Neutrophil (primary cell): Measurements from ENCODE around the gene CNKSR2.

ENCODE experiments used
- H3K27ac ChIP-seq: fragments of 200-600 bp; sonication (generic); 2 replicates; pipeline ENCODE4 v1.5.1; 2016; ENCODE audit warnings: mild to moderate bottlenecking, moderate library complexity
- H3K27me3 ChIP-seq: fragments of 200-600 bp; sonication (generic); 2 replicates; pipeline ENCODE4 v1.6.0; 2016; ENCODE audit warnings: mild to moderate bottlenecking
- H3K36me3 ChIP-seq: fragments of 200-600 bp; sonication (generic); 2 replicates; pipeline ENCODE4 v1.5.1; 2017
- H3K4me1 ChIP-seq, 2 experiments: fragments of 200-600 bp in 1 of 2; sonication (generic) in 1 of 2; 1 replicate in 1 of 2; 2 replicates in 1 of 2; pipeline versions ENCODE4 v1.5.1 to v1.6.1; 2013 to 2016; ENCODE audit warnings: low read depth in 1 of 2, low read length in 1 of 2, mild to moderate bottlenecking in 1 of 2, moderate library complexity in 1 of 2; ENCODE audit not compliant: control insufficient read depth in 1 of 2, insufficient read depth in 1 of 2
- H3K4me3 ChIP-seq, 2 experiments: fragments of 200-600 bp in 1 of 2; sonication (generic) in 1 of 2; 1 replicate in 1 of 2; 2 replicates in 1 of 2; pipeline ENCODE4 v1.5.1; 2013 to 2016; ENCODE audit warnings: low read depth in 1 of 2, low read length in 1 of 2, mild to moderate bottlenecking in 1 of 2, moderate library complexity in 1 of 2
- H3K9me3 ChIP-seq: fragments of 200-600 bp; sonication (generic); 2 replicates; pipeline ENCODE4 v1.5.1; 2016
- CTCF ChIP-seq: fragments of 200-600 bp; sonication (generic); IDR thresholded peaks from 2 replicates; pipeline ENCODE4 v1.5.1; 2016; ENCODE audit warnings: antibody characterized with exemption

CNKSR2 gene

GRCh38 chrX:21661316-21661715, 287.1 kb downstream of the CNKSR2 start:
- no peak for TF ChIP-seq CTCF
- H3K4me3 ChIP-seq = no peak overlapping the region

GRCh38 chrX:21662761-21663160, 288.5 kb downstream of the CNKSR2 start:
- H3K27me3 ChIP-seq = peaks cover 36% of the 10 kb centered on the region
- no peak for TF ChIP-seq CTCF

More at GRCh38 chrX:21661316-21661715, 287.1 kb downstream of the CNKSR2 start:
- Histone ChIP-seq H3K4me1 (no peaks in the 10 kb centered on the region), H3K36me3 (no peaks in the 10 kb centered on the region), H3K9me3 (no peaks in the 10 kb centered on the region), H3K27ac (no peak overlapping the region), H3K27me3 (peaks cover 51% of the 10 kb centered on the region)

GRCh38 chrX:21666252-21666651, 292.0 kb downstream of the CNKSR2 start:
- no peak overlapping the region for H3K27ac ChIP-seq
- no peaks in the 10 kb centered on the region for H3K9me3 ChIP-seq
- no peaks in the 10 kb centered on the region for H3K36me3 ChIP-seq
- TF ChIP-seq CTCF = no peak
- no peak overlapping the region for H3K4me3 ChIP-seq
- peaks cover 1% of the 10 kb centered on the region for H3K27me3 ChIP-seq
- H3K4me1 ChIP-seq = no peaks in the 10 kb centered on the region

More at GRCh38 chrX:21662761-21663160, 288.5 kb downstream of the CNKSR2 start:
- no peaks in the 10 kb centered on the region for H3K9me3 ChIP-seq
- no peak overlapping the region for H3K27ac ChIP-seq
- no peaks in the 10 kb centered on the region for H3K36me3 ChIP-seq
- H3K4me1 ChIP-seq = no peaks in the 10 kb centered on the region
- H3K4me3 ChIP-seq = no peak overlapping the region

GRCh38 chrX:21666679-21667078, 292.5 kb downstream of the CNKSR2 start:
- H3K27ac ChIP-seq = no peak overlapping the region
- no peaks in the 10 kb centered on the region for H3K36me3 ChIP-seq
- no peak for TF ChIP-seq CTCF
- no peaks in the 10 kb centered on the region for H3K4me1 ChIP-seq
- H3K27me3 ChIP-seq = no peaks in the 10 kb centered on the region
- H3K9me3 ChIP-seq = no peaks in the 10 kb centered on the region
- no peak overlapping the region for H3K4me3 ChIP-seq

- no peak overlapping the region for H3K27ac ChIP-seq
- H3K4me3 ChIP-seq = no peak overlapping the region
- H3K9me3 ChIP-seq = no peaks in the 10 kb centered on the region
- H3K36me3 ChIP-seq = no peaks in the 10 kb centered on the region
- H3K4me1 ChIP-seq = no peaks in the 10 kb centered on the region
- TF ChIP-seq CTCF = no peak
- no peaks in the 10 kb centered on the region for H3K27me3 ChIP-seq
These were observed 300.4 kb downstream of the CNKSR2 start for GRCh38 chrX:21674430-21675186.
